SK-N-SH treated with all-trans-retinoic acid at 6 μM for 48 hours (cell line): ENCODE data around the gene CLPSL2.

Experiments
- ATAC-seq: fragments of 200-7000 bp; cut with Tn5 transposase; 3 replicates; pipeline ENCODE4 v1.9.1; 2020; ENCODE audit warnings: mild to moderate bottlenecking, moderate library complexity
- ARNTL ChIP-seq: fragments of 450-650 bp; formaldehyde crosslinking; IDR thresholded peaks from 2 replicates; pipeline ENCODE4 v1.5.0; 2020; ENCODE audit warnings: low read depth, mild to moderate bottlenecking, moderate library complexity, borderline replicate concordance
- BACH2 ChIP-seq: fragments of 250-450 bp; sonication (Bioruptor Pico); IDR thresholded peaks from 2 replicates; pipeline ENCODE4 v1.9.0; 2021; ENCODE audit warnings: mild to moderate bottlenecking, borderline replicate concordance
- CREB5 ChIP-seq: fragments of 250-450 bp; sonication (Bioruptor Pico); IDR thresholded peaks from 2 replicates; pipeline ENCODE4 v1.5.1; 2020; ENCODE audit warnings: low read depth, mild to moderate bottlenecking, moderate library complexity
- CSDC2 ChIP-seq: fragments of 250-450 bp; sonication (Bioruptor Pico); IDR thresholded peaks from 2 replicates; pipeline ENCODE4 v1.5.0; 2020; ENCODE audit warnings: mild to moderate bottlenecking, moderate library complexity
- ESRRG ChIP-seq: fragments of 250-450 bp; sonication (Bioruptor Pico); IDR thresholded peaks from 2 replicates; pipeline ENCODE4 v1.6.1; 2021; ENCODE audit warnings: mild to moderate bottlenecking
- GLIS3 ChIP-seq: fragments of 250-450 bp; sonication (Bioruptor Pico); IDR thresholded peaks from 2 replicates; pipeline ENCODE4 v1.5.0; 2020; ENCODE audit warnings: mild to moderate bottlenecking, moderate library complexity
- ISL1 ChIP-seq: fragments of 250-450 bp; sonication (Bioruptor Pico); IDR thresholded peaks from 2 replicates; pipeline ENCODE4 v2.1.2; 2022; ENCODE audit warnings: mild to moderate bottlenecking, moderate library complexity
- OSR1 ChIP-seq: fragments of 250-450 bp; sonication (Bioruptor Pico); IDR thresholded peaks from 2 replicates; pipeline ENCODE4 v1.8.0; 2022; ENCODE audit warnings: moderate library complexity, mild to moderate bottlenecking, inconsistent platforms
- PATZ1 ChIP-seq: fragments of 250-450 bp; sonication (Bioruptor Pico); IDR thresholded peaks from 2 replicates; pipeline ENCODE4 v1.8.0; 2020; ENCODE audit warnings: mild to moderate bottlenecking, moderate library complexity, borderline replicate concordance
- POU6F1 ChIP-seq: fragments of 250-450 bp; sonication (Bioruptor Pico); IDR thresholded peaks from 2 replicates; pipeline ENCODE4 v1.8.0; 2021; ENCODE audit warnings: low read depth, mild to moderate bottlenecking, moderate library complexity, borderline replicate concordance
- PPARA ChIP-seq: fragments of 250-450 bp; sonication (Bioruptor Pico); IDR thresholded peaks from 2 replicates; pipeline ENCODE4 v1.5.0; 2020; ENCODE audit warnings: mild to moderate bottlenecking, borderline replicate concordance
- RARB ChIP-seq: fragments of 250-450 bp; sonication (Bioruptor Pico); IDR thresholded peaks from 2 replicates; pipeline ENCODE4 v1.8.0; 2021; ENCODE audit warnings: mild to moderate bottlenecking, moderate library complexity
- SNAI2 ChIP-seq: fragments of 250-450 bp; sonication (Bioruptor Pico); IDR thresholded peaks from 2 replicates; pipeline ENCODE4 v1.5.0; 2020; ENCODE audit warnings: mild to moderate bottlenecking, moderate library complexity
- TCF4 ChIP-seq: fragments of 250-450 bp; sonication (Bioruptor Pico); IDR thresholded peaks from 2 replicates; pipeline ENCODE4 v1.8.0; 2021; ENCODE audit warnings: mild to moderate bottlenecking, moderate library complexity, borderline replicate concordance
- TOX ChIP-seq: fragments of 250-450 bp; sonication (Bioruptor Pico); IDR thresholded peaks from 2 replicates; pipeline ENCODE4 v1.8.0; 2021; ENCODE audit warnings: mild to moderate bottlenecking, moderate library complexity, borderline replicate concordance
- TSHZ2 ChIP-seq: fragments of 250-450 bp; sonication (Bioruptor Pico); IDR thresholded peaks from 2 replicates; pipeline ENCODE4 v1.5.0; 2020; ENCODE audit warnings: mild to moderate bottlenecking, moderate library complexity
- ZC3H10 ChIP-seq: fragments of 250-450 bp; sonication (Bioruptor Pico); IDR thresholded peaks from 2 replicates; pipeline ENCODE4 v1.5.1; 2021; ENCODE audit warnings: mild to moderate bottlenecking, moderate library complexity
- ZFP3 ChIP-seq: fragments of 250-450 bp; sonication (Bioruptor Pico); IDR thresholded peaks from 2 replicates; pipeline ENCODE4 v1.5.0; 2020; ENCODE audit warnings: mild to moderate bottlenecking, moderate library complexity
- ZNF565 ChIP-seq: fragments of 450-650 bp; formaldehyde crosslinking; conservative IDR thresholded peaks from 2 replicates; pipeline ENCODE4 v1.5.0; 2020; ENCODE audit warnings: low read depth, mild to moderate bottlenecking, moderate library complexity
- ZNF70 ChIP-seq: fragments of 450-650 bp; formaldehyde crosslinking; IDR thresholded peaks from 2 replicates; pipeline ENCODE4 v1.5.0; 2020; ENCODE audit warnings: mild to moderate bottlenecking, moderate library complexity
- ZNF8 ChIP-seq: fragments of 450-650 bp; formaldehyde crosslinking; IDR thresholded peaks from 2 replicates; pipeline ENCODE4 v1.5.0; 2020; ENCODE audit warnings: mild to moderate bottlenecking, moderate library complexity

The CLPSL2 gene

GRCh38 chr6:35727935-35728682 lies 48.3 kb upstream of the CLPSL2 start:
- TF ChIP-seq SNAI2 = no peak
- no peak for TF ChIP-seq RARB
- TF ChIP-seq CREB5 = no peak
- TF ChIP-seq TSHZ2 = no peak
- TF ChIP-seq GLIS3 (CRISPR knock-in tag) = no peak
- no peak for TF ChIP-seq POU6F1
- TF ChIP-seq ZNF70 (CRISPR knock-in tag) = no peak
- peak; percentile 58 for ATAC-seq

GRCh38 chr6:35728683-35729678 lies 47.4 kb upstream of the CLPSL2 start:
- TF ChIP-seq ZNF565 = no peak
- TF ChIP-seq PPARA = no peak
- TF ChIP-seq BACH2 (CRISPR knock-in tag) = no peak
- TF ChIP-seq ZNF8 (CRISPR knock-in tag) = no peak
- no peak for TF ChIP-seq CREB5
- no peak for TF ChIP-seq PATZ1 (CRISPR knock-in tag)
- ATAC-seq = no peak

GRCh38 chr6:35729722-35730121 lies 46.7 kb upstream of the CLPSL2 start:
- no peak for ATAC-seq
- no peak for TF ChIP-seq ZNF70 (CRISPR knock-in tag)
- no peak for TF ChIP-seq ZFP3 (CRISPR knock-in tag)
- no peak for TF ChIP-seq ZNF8 (CRISPR knock-in tag)
- no peak for TF ChIP-seq ISL1
- TF ChIP-seq OSR1 = no peak
- TF ChIP-seq GLIS3 (CRISPR knock-in tag) = no peak
- no peak for TF ChIP-seq CSDC2
- TF ChIP-seq PPARA = no peak
- no peak for TF ChIP-seq PATZ1 (CRISPR knock-in tag)
- no peak for TF ChIP-seq ZNF565
- TF ChIP-seq POU6F1 = no peak
- no peak for TF ChIP-seq ESRRG (CRISPR knock-in tag)
- no peak for TF ChIP-seq ARNTL (CRISPR knock-in tag)
- TF ChIP-seq TCF4 (CRISPR knock-in tag) = no peak
- TF ChIP-seq ZC3H10 (CRISPR knock-in tag) = no peak
- no peak for TF ChIP-seq TOX
